HL-60 (cell line): Measurements from ENCODE around the gene ARNT2.

ENCODE experiments used
- DNase-seq, 2 experiments: peaks; one replicate each; pipeline ENCODE4 v3.0.0-alpha.2; 2010 to 2020; ENCODE audit warnings: low read depth in 1 of 2, low spot score in 1 of 2
- H3K27ac ChIP-seq: fragments of 250-450 bp; sonication (Bioruptor Pico); replicated peaks from 2 replicates; pipeline ENCODE4 v1.5.1; 2020; ENCODE audit warnings: mild to moderate bottlenecking, moderate library complexity
- H3K27me3 ChIP-seq: fragments of 250-450 bp; sonication (Bioruptor Pico); 2 replicates; pipeline ENCODE4 v1.5.1; 2021; ENCODE audit warnings: mild to moderate bottlenecking, moderate library complexity; ENCODE audit not compliant: insufficient read depth, poor library complexity, severe bottlenecking
- H3K4me3 ChIP-seq: replicated peaks from 2 replicates; pipeline ENCODE4 v1.5.1; 2011; ENCODE audit warnings: mild to moderate bottlenecking, control low read depth, low read length; ENCODE audit not compliant: insufficient read depth
- GABPA ChIP-seq: IDR thresholded peaks from 2 replicates; pipeline ENCODE4 v1.6.1; 2012; ENCODE audit warnings: low read depth
- POLR2AphosphoS5 ChIP-seq: IDR thresholded peaks from 2 replicates; pipeline ENCODE4 v1.6.1; 2012; ENCODE audit warnings: low read depth
- SPI1 ChIP-seq: IDR thresholded peaks from 2 replicates; pipeline ENCODE4 v1.6.1; 2012; ENCODE audit warnings: low read depth, mild to moderate bottlenecking, borderline replicate concordance
- TF ChIP-seq, protein P1 (sequence below): IDR thresholded peaks from 2 replicates; pipeline ENCODE4 v1.6.1; 2012; ENCODE audit warnings: low read depth; ENCODE audit not compliant: insufficient replicate concordance
- TF ChIP-seq, protein P2 (sequence below): IDR thresholded peaks from one replicate; pipeline ENCODE4 v1.5.1; 2011; ENCODE audit warnings: low read length, control low read depth, inconsistent platforms; ENCODE audit not compliant: insufficient read depth

Gene ARNT2

DNA sequence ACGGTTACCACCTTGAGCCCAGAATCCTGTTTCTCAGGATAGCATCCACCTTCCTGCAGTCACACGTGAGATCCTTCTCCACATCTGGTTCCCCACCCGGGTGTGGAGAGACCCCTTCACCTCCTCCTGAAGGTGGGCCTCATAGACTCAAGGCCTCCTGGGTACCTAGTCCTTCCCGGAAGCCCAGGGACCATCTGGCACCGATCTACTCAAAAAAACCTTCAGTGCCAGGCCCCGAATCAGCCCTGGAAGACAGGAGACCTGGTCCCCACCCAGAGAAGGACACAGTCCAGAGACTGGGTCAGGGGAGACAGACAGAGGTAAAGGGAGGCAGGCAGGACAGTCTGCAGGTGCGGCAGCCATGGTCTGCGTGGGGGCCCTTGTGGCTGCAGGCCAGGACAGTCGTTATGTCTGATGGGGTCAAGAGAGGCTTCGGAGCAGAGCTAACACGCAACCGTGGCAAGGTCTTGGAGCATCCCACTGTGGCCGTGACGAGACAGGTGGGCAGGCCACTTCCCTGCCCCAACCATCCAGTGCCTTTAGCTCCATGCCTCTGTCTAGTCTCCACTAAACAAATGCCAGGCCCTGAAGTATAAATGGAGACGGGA is 178.7 kb downstream of the ARNT2 start:
- TF ChIP-seq, protein P1, sequence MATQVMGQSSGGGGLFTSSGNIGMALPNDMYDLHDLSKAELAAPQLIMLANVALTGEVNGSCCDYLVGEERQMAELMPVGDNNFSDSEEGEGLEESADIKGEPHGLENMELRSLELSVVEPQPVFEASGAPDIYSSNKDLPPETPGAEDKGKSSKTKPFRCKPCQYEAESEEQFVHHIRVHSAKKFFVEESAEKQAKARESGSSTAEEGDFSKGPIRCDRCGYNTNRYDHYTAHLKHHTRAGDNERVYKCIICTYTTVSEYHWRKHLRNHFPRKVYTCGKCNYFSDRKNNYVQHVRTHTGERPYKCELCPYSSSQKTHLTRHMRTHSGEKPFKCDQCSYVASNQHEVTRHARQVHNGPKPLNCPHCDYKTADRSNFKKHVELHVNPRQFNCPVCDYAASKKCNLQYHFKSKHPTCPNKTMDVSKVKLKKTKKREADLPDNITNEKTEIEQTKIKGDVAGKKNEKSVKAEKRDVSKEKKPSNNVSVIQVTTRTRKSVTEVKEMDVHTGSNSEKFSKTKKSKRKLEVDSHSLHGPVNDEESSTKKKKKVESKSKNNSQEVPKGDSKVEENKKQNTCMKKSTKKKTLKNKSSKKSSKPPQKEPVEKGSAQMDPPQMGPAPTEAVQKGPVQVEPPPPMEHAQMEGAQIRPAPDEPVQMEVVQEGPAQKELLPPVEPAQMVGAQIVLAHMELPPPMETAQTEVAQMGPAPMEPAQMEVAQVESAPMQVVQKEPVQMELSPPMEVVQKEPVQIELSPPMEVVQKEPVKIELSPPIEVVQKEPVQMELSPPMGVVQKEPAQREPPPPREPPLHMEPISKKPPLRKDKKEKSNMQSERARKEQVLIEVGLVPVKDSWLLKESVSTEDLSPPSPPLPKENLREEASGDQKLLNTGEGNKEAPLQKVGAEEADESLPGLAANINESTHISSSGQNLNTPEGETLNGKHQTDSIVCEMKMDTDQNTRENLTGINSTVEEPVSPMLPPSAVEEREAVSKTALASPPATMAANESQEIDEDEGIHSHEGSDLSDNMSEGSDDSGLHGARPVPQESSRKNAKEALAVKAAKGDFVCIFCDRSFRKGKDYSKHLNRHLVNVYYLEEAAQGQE = no peak
- no peak for TF ChIP-seq POLR2AphosphoS5
- no peak for TF ChIP-seq GABPA
- TF ChIP-seq, protein P2, sequence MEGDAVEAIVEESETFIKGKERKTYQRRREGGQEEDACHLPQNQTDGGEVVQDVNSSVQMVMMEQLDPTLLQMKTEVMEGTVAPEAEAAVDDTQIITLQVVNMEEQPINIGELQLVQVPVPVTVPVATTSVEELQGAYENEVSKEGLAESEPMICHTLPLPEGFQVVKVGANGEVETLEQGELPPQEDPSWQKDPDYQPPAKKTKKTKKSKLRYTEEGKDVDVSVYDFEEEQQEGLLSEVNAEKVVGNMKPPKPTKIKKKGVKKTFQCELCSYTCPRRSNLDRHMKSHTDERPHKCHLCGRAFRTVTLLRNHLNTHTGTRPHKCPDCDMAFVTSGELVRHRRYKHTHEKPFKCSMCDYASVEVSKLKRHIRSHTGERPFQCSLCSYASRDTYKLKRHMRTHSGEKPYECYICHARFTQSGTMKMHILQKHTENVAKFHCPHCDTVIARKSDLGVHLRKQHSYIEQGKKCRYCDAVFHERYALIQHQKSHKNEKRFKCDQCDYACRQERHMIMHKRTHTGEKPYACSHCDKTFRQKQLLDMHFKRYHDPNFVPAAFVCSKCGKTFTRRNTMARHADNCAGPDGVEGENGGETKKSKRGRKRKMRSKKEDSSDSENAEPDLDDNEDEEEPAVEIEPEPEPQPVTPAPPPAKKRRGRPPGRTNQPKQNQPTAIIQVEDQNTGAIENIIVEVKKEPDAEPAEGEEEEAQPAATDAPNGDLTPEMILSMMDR = no peak
- no peak for TF ChIP-seq SPI1
- Histone ChIP-seq H3K27me3 (peaks cover 2% of the 10 kb centered on the region), H3K27ac (no peak overlapping the region), H3K4me3 (no peak overlapping the region)
- DNase-seq = no peak

DNA sequence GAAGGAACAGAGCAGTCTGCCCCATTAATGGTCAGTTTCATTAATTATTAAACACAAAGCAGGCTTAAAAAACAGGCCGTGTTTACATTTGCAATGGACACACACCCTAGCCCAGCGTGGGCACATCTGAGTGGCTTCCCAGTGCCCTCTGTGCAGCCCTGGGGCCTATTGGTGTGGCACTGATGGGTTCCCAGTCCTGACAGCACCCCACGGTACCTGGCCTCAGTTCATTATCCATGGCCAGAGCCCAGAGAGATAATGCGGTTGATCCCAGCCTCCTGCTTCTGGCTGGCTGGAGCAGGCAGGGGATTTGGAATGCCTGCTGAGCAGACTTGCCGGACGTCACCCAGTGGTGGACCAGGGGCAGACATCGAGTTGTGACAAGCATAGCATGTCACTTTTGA is 180.4 kb downstream of the ARNT2 start:
- Histone ChIP-seq H3K27me3 (peaks cover under 1% of the 10 kb centered on the region), H3K27ac (no peak overlapping the region), H3K4me3 (no peak overlapping the region)
- no peak for DNase-seq
- TF ChIP-seq GABPA (no peak), POLR2AphosphoS5 (no peak), SPI1 (no peak)
- TF ChIP-seq, protein P1 = no peak
- TF ChIP-seq, protein P2 = no peak

DNA sequence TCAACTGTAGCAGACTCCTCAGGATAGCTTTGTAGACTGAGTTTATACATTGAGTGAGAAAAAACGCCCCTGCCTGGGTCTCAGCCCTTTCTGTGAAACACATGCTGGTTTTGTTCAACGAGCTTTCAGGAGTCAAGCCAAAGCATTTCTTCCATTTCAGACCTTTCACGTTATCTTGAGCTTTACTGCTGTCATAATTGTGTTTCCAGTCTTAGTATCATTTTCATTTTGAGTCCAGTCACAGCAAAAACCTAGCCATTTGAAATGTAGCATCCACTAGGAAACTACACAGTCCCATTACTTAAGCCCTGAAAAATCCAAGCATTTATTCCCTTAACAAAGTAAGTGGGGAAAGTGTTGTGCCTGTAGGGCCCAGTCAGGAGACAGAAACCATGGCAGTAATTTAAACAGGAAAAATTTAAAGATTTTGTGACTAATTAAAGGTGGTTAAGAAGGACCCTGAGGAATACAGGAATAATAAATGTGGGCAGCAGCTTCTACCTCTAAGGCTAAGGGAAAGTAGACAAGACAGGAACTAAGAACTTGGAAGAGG is 180.9 kb downstream of the ARNT2 start:
- Histone ChIP-seq H3K27me3 (no peaks in the 10 kb centered on the region), H3K4me3 (no peak overlapping the region), H3K27ac (no peak overlapping the region)
- DNase-seq = no peak
- no peak for TF ChIP-seq GABPA
- TF ChIP-seq, protein P2 = no peak
- TF ChIP-seq, protein P1 = no peak
- TF ChIP-seq POLR2AphosphoS5 = no peak
- no peak for TF ChIP-seq SPI1
